AG10803 (cell line): Measurements from ENCODE around the gene MYRIP.
"Not testable (repeated sequence)": the region's sequence is repeated elsewhere in the genome, so short reads cannot be mapped to it uniquely, and the experiment has no call there.

Experiments used
- DNase-seq: peaks from one replicate; pipeline ENCODE4 v3.0.0; 2010; ENCODE audit warnings: low read depth
- H3K4me3 ChIP-seq: 2 replicates; pipeline ENCODE4 v1.5.1; 2011; ENCODE audit warnings: mild to moderate bottlenecking, low read length, control low read depth
- CTCF ChIP-seq: conservative IDR thresholded peaks from 2 replicates; pipeline ENCODE4 v1.5.1; 2011; ENCODE audit warnings: mild to moderate bottlenecking, low read length, control low read depth, inconsistent platforms

The MYRIP gene

GRCh38 chr3:40128166-40128565, 318.8 kb downstream of the MYRIP start:
- no peak for DNase-seq
- TF ChIP-seq CTCF = no peak

GRCh38 chr3:40129510-40129909, 320.1 kb downstream of the MYRIP start:
- no peak for TF ChIP-seq CTCF
- no peak overlapping the region for H3K4me3 ChIP-seq
- DNase-seq = no peak

More at GRCh38 chr3:40128166-40128565, 318.8 kb downstream of the MYRIP start:
- H3K4me3 ChIP-seq = no peak overlapping the region

- no peak for TF ChIP-seq CTCF
- DNase-seq = no peak
- no peak overlapping the region for H3K4me3 ChIP-seq
Observed at GRCh38 chr3:40129981-40130380, 320.6 kb downstream of the MYRIP start.

- DNase-seq = no peak
- no peak overlapping the region for H3K4me3 ChIP-seq
- no peak for TF ChIP-seq CTCF
Observed at GRCh38 chr3:40130721-40131120, 321.3 kb downstream of the MYRIP start.

GRCh38 chr3:40133886-40134575, 324.6 kb downstream of the MYRIP start:
- not testable (repeated sequence) for H3K4me3 ChIP-seq, DNase-seq

GRCh38 chr3:40137591-40138295, 328.3 kb downstream of the MYRIP start:
- no peak for TF ChIP-seq CTCF
- no peak overlapping the region for H3K4me3 ChIP-seq
- peak; percentile 41 for DNase-seq

GRCh38 chr3:40143283-40144090, 334.1 kb downstream of the MYRIP start:
- TF ChIP-seq CTCF = no peak
- no peak overlapping the region for H3K4me3 ChIP-seq
- DNase-seq = peak; percentile 42
